Retinal pigment epithelial cell (primary cell): ENCODE results near the gene RGS19.

Source experiments
- DNase-seq: peaks from one replicate; pipeline ENCODE4 v3.0.0-alpha.2; 2010; ENCODE audit warnings: low read depth
- H3K4me3 ChIP-seq: 2 replicates; pipeline ENCODE4 v1.5.1; 2011; ENCODE audit warnings: mild to moderate bottlenecking, low read length, control low read depth, moderate library complexity
- TF ChIP-seq, protein P1 (sequence below): conservative IDR thresholded peaks from 2 replicates; pipeline ENCODE4 v1.5.1; 2011; ENCODE audit warnings: low read depth, low read length, control low read depth, inconsistent platforms

RGS19 gene

GRCh38 chr20:64037199-64037497 lies 42.2 kb downstream of the RGS19 start:
- TF ChIP-seq, protein P1, sequence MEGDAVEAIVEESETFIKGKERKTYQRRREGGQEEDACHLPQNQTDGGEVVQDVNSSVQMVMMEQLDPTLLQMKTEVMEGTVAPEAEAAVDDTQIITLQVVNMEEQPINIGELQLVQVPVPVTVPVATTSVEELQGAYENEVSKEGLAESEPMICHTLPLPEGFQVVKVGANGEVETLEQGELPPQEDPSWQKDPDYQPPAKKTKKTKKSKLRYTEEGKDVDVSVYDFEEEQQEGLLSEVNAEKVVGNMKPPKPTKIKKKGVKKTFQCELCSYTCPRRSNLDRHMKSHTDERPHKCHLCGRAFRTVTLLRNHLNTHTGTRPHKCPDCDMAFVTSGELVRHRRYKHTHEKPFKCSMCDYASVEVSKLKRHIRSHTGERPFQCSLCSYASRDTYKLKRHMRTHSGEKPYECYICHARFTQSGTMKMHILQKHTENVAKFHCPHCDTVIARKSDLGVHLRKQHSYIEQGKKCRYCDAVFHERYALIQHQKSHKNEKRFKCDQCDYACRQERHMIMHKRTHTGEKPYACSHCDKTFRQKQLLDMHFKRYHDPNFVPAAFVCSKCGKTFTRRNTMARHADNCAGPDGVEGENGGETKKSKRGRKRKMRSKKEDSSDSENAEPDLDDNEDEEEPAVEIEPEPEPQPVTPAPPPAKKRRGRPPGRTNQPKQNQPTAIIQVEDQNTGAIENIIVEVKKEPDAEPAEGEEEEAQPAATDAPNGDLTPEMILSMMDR: no peak
- H3K4me3 ChIP-seq: no peak overlapping the region
- no peak for DNase-seq

- no peak for DNase-seq
- no peak overlapping the region for H3K4me3 ChIP-seq
- TF ChIP-seq, protein P1: no peak
These were observed 42.7 kb downstream of the RGS19 start for GRCh38 chr20:64036346-64037198.

DNA sequence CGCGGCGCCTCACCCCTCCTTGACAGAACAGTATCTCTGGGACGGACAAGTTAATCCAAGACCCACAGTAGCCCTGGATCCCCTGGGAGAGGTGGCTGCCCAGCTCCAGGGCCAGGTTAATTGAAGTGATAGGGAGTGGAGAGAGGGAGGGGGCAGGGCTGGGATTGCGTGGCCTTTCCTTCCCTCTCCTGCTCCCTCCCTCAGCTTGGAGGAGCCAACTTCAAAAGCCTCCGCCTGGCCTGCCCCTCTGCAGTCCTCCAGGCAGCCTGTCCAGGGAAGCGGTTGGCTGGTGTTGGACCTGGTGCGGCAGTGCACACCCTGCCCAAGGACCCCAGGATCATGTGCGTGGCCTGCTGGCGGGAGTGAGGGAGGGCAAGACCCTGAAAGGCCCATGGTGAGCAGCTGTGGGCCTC lies 43.4 kb downstream of the RGS19 start, which contains the start of gene C20orf204:
Gene C20orf204, plus strand, starts transcription at position 250 of the 413 bp plus-strand sequence. Its CDS starts 142 bp downstream, at position 392.
- TF ChIP-seq, protein P1: no peak
- no peak for DNase-seq
- H3K4me3 ChIP-seq: no peak within 1 kb of the TSS

- no peak for DNase-seq
- no peak overlapping the region for H3K4me3 ChIP-seq
- TF ChIP-seq, protein P1: no peak
These were observed 44.0 kb downstream of the RGS19 start for GRCh38 chr20:64035066-64035932.

- no peak for DNase-seq
- TF ChIP-seq, protein P1: no peak
- H3K4me3 ChIP-seq: no peak overlapping the region
These were observed 45.3 kb downstream of the RGS19 start for GRCh38 chr20:64033981-64034493.

DNA sequence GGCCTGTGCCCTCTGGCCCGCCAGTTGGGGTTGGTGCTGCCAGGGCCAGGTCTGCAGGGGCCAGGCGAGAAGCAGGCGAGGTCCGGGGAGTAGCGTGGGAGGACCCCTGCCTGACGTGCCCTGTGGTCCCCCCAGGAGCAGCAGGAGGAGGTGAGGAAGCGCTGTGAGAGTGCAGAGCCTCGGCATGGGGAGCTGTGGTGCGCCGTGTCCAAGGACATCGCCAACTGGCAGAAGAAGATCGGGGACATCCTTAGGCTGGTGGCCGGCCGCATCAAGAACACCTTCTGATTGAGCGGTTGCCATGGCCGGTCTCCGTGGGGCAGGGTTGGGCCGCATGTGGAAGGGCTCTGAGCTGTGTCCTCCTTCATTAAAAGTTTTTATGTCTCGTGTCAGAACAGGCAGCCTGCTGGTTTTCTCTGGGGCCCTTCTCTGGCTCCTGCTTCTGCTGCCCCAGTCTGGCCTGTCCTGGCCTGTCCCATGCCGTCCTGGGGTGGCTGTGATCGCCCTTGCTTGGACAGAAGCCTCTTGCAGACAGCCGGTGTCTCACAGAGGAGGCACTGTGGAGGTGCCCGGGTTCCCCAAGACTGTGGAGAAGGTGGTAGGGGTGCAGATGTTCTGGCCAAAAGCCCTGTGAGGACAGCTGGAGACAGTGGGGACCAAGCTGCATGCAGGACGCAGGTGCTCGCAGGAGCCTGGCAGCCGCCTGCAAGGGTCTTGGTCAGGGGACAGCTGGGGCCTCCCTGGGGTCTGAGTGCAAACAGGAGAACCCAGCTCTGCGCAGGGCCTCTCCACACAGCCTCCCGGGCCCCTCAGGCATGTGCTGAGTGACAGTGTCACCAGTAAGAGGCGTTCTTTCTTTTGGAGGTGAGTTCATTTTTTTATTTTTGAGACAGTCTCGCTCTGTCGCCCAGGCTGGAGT lies 46.4 kb downstream of the RGS19 start:
- TF ChIP-seq, protein P1: no peak
- DNase-seq: no peak
- no peak overlapping the region for H3K4me3 ChIP-seq
